OCI-LY7 (cell line): ENCODE measurements around the gene UBXN6. TPM values are rescaled to one million over a fixed set of nuclear protein-coding genes. Genes with fewer than 3 reads are reported as not detected.
A peak's percentile ranks its signal among the peaks of the same experiment; 100 is the strongest.

Source experiments
- BruUV-seq: library from RNA; stranded (reverse); fragments of 400-500 nt; replicated peaks from 2 replicates; lab custom pipeline; 2021; lab: Mats Ljungman, UMichigan
- CTCF ChIA-PET: fragments of 300-600 bp; sonication (Branson Sonifier 250); formaldehyde crosslinking; loops from one replicate; lab custom pipeline; 2022; ENCODE audit warnings: antibody characterized with exemption; ENCODE audit not compliant: unreplicated experiment; lab: Charles Lee
- POLR2A ChIA-PET: fragments of 300-600 bp; sonication (Branson Sonifier 250); formaldehyde crosslinking; loops from one replicate; lab custom pipeline; 2022; ENCODE audit warnings: antibody characterized with exemption; lab: Charles Lee
- DNase-seq: peaks from one replicate; pipeline ENCODE4 v3.0.0-alpha.2; 2015; ENCODE audit warnings: low spot score
- H2AFZ ChIP-seq: fragments of 200-600 bp; sonication (generic), shearing (Covaris generic); 2 replicates; pipeline ENCODE4 v1.6.1; 2014; ENCODE audit warnings: mild to moderate bottlenecking, antibody characterized with exemption, low read length, moderate library complexity
- H3K27ac ChIP-seq: fragments of 200-600 bp; sonication (generic); 2 replicates; pipeline ENCODE4 v1.5.1; 2014; ENCODE audit warnings: mixed run types, low read depth, mild to moderate bottlenecking, moderate library complexity, low read length, inconsistent platforms; ENCODE audit not compliant: poor library complexity, severe bottlenecking
- H3K36me3 ChIP-seq: fragments of 200-600 bp; sonication (generic); 2 replicates; pipeline ENCODE4 v1.6.1; 2014; ENCODE audit warnings: mild to moderate bottlenecking, antibody characterized with exemption, low read length, moderate library complexity, mixed read lengths; ENCODE audit not compliant: insufficient read depth
- H3K4me1 ChIP-seq: fragments of 200-600 bp; sonication (generic); 2 replicates; pipeline ENCODE4 v1.5.1; 2014; ENCODE audit warnings: mild to moderate bottlenecking, low read length; ENCODE audit not compliant: insufficient read depth, poor library complexity, severe bottlenecking
- H3K4me2 ChIP-seq: fragments of 200-600 bp; sonication (generic); 2 replicates; pipeline ENCODE4 v1.6.1; 2014; ENCODE audit warnings: mild to moderate bottlenecking, low read length
- H3K4me3 ChIP-seq: fragments of 200-600 bp; sonication (generic); 2 replicates; pipeline ENCODE4 v1.5.1; 2014; ENCODE audit warnings: mild to moderate bottlenecking, low read depth, low read length; ENCODE audit not compliant: poor library complexity, severe bottlenecking
- H3K79me2 ChIP-seq: fragments of 200-600 bp; sonication (generic); 2 replicates; pipeline ENCODE4 v1.6.1; 2016; ENCODE audit warnings: low read depth, mild to moderate bottlenecking, low read length, moderate library complexity, mixed read lengths; ENCODE audit not compliant: insufficient read depth
- H3K9me2 ChIP-seq: fragments of 200-600 bp; sonication (generic); 2 replicates; pipeline ENCODE4 v1.6.1; 2016; ENCODE audit warnings: mild to moderate bottlenecking, low read length, mixed read lengths; ENCODE audit not compliant: insufficient read depth
- H3K9me3 ChIP-seq: fragments of 200-600 bp; sonication (generic); 2 replicates; pipeline ENCODE4 v1.6.1; 2014; ENCODE audit warnings: mild to moderate bottlenecking, mixed run types, low read length, mixed read lengths
- H4K20me1 ChIP-seq: fragments of 200-600 bp; sonication (generic); 2 replicates; pipeline ENCODE4 v1.6.1; 2014; ENCODE audit warnings: mild to moderate bottlenecking, antibody characterized with exemption, low read length, moderate library complexity, mixed read lengths; ENCODE audit not compliant: insufficient read depth
- EZH2phosphoT487 ChIP-seq: fragments of 200-600 bp; sonication (generic); IDR thresholded peaks from 2 replicates; pipeline ENCODE4 v1.6.1; 2018; ENCODE audit warnings: low read depth, borderline replicate concordance, mild to moderate bottlenecking, mixed run types, antibody characterized with exemption, low read length, moderate library complexity, mixed read lengths
- intact Hi-C: fragments of 100-400 bp; cut with micrococcal nuclease; formaldehyde crosslinking; loops from one replicate; pipeline ENCODE4 v1.10.0; 2022; ENCODE audit not compliant: unreplicated experiment
- total RNA-seq, 2 experiments: library from RNA; depleted of rRNA in 1 of 2; stranded (reverse); fragments of >200 nt in 1 of 2; shearing (Covaris generic) in 1 of 2; gene quantifications; 2 replicates each; pipeline ENCODE4 v1.2.3, GENCODE V29; 2014 to 2022
- TF ChIP-seq, protein P1 (sequence below): fragments of 200-600 bp; sonication (generic); conservative IDR thresholded peaks from 2 replicates; pipeline ENCODE4 v1.5.1; 2014; ENCODE audit warnings: mild to moderate bottlenecking, antibody characterized with exemption, low read length, moderate library complexity, mixed read lengths

Gene UBXN6
- total RNA-seq, 2 experiments from 2014 or later: 43.5 to 57.0 TPM

DNA sequence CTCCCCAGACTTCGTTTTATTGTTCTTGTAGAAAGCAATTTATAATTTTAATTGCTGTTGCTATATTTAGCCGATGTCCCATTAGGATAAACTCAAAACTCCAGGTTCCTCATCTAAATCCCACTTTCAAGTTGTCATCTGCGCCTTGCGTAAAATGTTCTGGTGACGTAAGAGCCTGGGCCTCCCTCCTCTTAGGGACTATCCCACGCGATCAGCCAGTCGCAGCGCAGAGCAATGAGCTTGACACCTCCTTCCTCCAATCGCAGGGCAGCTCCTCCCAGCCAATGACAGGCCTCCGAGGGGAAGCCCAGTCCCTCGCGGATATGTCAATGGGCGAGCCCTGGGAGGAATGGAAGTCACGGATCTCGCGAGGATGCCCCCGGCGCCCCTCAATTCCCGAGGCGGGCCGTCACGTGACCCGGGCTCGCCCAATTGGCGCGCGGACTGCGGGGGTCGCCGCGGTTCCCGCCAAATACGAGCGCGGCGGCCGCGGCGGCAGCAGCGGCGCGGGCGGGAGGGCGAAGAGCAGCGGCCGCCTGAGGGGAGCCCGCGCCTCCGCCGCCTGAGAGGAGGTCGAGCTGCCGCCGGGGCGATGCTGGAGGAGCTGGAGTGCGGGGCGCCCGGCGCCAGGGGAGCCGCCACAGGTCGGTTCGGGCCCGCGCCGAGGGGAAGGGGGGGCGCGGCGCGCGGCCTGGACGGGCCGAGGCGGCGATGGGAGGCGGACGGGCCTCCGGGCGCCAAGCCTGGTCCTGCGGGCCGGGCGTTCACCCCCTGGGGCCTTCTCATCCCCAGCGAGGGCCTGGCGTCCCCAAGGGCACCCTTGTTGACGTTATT, 55.2 kb downstream of the UBXN6 start, which contains the start of gene CHAF1A:
TSS of gene CHAF1A (plus strand) at position 470 of the 834 bp plus-strand sequence. CDS start at position 593, 123 bp downstream.
- ChIA-PET CTCF (interaction anchor here (1.0 kb wide), 1 partner anchor 60 kb away, joined by 3 read pairs; no protein-coding TSS in a partner anchor), POLR2A (interaction anchor here (0.7 to 1.0 kb wide), 6 partner anchors 9 to 71 kb away, joined by 3 to 4 read pairs (median 3); partner anchors contain the start of gene HDGFL2)
- H3K36me3 ChIP-seq: peaks cover 60% of the 10 kb centered on the region

GRCh38 chr19:4401769-4402170, 55.8 kb downstream of the UBXN6 start:
- CTCF ChIA-PET: interaction anchor here (1.0 kb wide), 1 partner anchor 59 kb away, joined by 3 read pairs; no protein-coding TSS in a partner anchor
- TF ChIP-seq, protein P1, sequence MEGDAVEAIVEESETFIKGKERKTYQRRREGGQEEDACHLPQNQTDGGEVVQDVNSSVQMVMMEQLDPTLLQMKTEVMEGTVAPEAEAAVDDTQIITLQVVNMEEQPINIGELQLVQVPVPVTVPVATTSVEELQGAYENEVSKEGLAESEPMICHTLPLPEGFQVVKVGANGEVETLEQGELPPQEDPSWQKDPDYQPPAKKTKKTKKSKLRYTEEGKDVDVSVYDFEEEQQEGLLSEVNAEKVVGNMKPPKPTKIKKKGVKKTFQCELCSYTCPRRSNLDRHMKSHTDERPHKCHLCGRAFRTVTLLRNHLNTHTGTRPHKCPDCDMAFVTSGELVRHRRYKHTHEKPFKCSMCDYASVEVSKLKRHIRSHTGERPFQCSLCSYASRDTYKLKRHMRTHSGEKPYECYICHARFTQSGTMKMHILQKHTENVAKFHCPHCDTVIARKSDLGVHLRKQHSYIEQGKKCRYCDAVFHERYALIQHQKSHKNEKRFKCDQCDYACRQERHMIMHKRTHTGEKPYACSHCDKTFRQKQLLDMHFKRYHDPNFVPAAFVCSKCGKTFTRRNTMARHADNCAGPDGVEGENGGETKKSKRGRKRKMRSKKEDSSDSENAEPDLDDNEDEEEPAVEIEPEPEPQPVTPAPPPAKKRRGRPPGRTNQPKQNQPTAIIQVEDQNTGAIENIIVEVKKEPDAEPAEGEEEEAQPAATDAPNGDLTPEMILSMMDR: no peak
- TF ChIP-seq EZH2phosphoT487: no peak
- TSS peak; percentile 76 for BruUV-seq
- H3K4me3 ChIP-seq: peak overlapping the region; percentile 68
- intact Hi-C loops: loop anchor here (2.0 to 10.0 kb wide), 3 partner anchors 59 to 393 kb away; partner anchors contain the start of genes FEM1A, HDGFL2 and MPND
- DNase-seq: peak; percentile 7
- POLR2A ChIA-PET: interaction anchor here (0.7 to 1.0 kb wide), 5 partner anchors 8 to 72 kb away, joined by 3 to 4 read pairs (median 3); partner anchors contain the start of gene HDGFL2
- peaks cover 60% of the 10 kb centered on the region for H3K36me3 ChIP-seq
- H3K79me2 ChIP-seq: peaks cover 81% of the 10 kb centered on the region
- peaks cover 30% of the 10 kb centered on the region for H4K20me1 ChIP-seq
- H3K4me2 ChIP-seq: peak overlapping the region; percentile 92
- H3K27ac ChIP-seq: peak overlapping the region; percentile 64
- H2AFZ ChIP-seq: peak overlapping the region; percentile 49; the same call in 1 of the 2 replicates
- H3K4me1 ChIP-seq: peaks cover 38% of the 10 kb centered on the region
- H3K9me3 ChIP-seq: no peaks in the 10 kb centered on the region
- no peaks in the 10 kb centered on the region for H3K9me2 ChIP-seq

More for the DNA sequence above, 55.2 kb downstream of the UBXN6 start, which contains the start of gene CHAF1A:
- peak within 1 kb of the TSS; percentile 99 for H3K4me2 ChIP-seq
- H3K27ac ChIP-seq: peak within 1 kb of the TSS; percentile 70
- H3K4me1 ChIP-seq: peaks cover 38% of the 10 kb centered on the region
- TF ChIP-seq, protein P1: no peak
- no peak for TF ChIP-seq EZH2phosphoT487
- H3K4me3 ChIP-seq: peak within 1 kb of the TSS; percentile 99
- intact Hi-C loops: loop anchor here (5.0 to 10.0 kb wide), 2 partner anchors 70 to 392 kb away; partner anchors contain the start of genes FEM1A and HDGFL2
- H3K9me3 ChIP-seq: no peaks in the 10 kb centered on the region
- no peaks in the 10 kb centered on the region for H3K9me2 ChIP-seq
- peaks cover 29% of the 10 kb centered on the region for H4K20me1 ChIP-seq
- peaks cover 81% of the 10 kb centered on the region for H3K79me2 ChIP-seq
- BruUV-seq: no TSS peak
- H2AFZ ChIP-seq: peak within 1 kb of the TSS; percentile 49; the same call in 1 of the 2 replicates
- DNase-seq: peak; percentile 100
